Measurements from ENCODE around the gene PLEKHA7.
"Not testable (repeated sequence)": the region's sequence is repeated elsewhere in the genome, so short reads cannot be mapped to it uniquely, and the experiment has no call there.

PLEKHA7 gene

DNA sequence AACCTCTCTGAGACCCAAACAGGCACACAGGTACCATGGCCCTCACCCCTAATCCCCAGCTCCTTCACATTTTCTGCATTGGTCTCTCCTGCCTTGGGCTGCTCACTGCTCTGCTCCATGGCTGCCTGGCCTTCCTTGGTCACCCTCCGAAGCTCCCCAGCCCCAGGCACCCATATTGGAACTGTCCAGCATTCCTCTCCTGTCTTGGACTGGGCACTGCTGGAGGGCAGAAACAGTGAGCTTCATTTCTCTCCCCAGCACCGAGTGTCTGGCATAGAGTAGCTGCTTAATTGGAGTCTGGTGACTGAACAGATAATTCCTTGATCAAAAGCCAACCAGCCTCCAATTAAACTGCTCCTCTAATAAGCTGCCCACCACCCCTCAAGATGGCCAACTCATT, 13.2 kb downstream of the PLEKHA7 start:
- TF ChIP-seq CTCF (IDR thresholded peaks at IDR 0.05; ENCODE audit: low read depth, low read length, missing control alignments), result no peak
- in situ Hi-C loops (cut with HindIII; ENCODE audit: low pct_ligation_motif_present, low sequenced_read_pairs), result no loop called here
- Histone ChIP-seq H3K27me3 (replicated peaks) (no peaks in the 10 kb centered on the region), H3K4me3 (ENCODE audit: low read depth, low read length) (no peak overlapping the region), H3K27ac (no peak overlapping the region), H3K36me3 (replicated peaks) (no peaks in the 10 kb centered on the region)
- DNase-seq, result no peak

DNA sequence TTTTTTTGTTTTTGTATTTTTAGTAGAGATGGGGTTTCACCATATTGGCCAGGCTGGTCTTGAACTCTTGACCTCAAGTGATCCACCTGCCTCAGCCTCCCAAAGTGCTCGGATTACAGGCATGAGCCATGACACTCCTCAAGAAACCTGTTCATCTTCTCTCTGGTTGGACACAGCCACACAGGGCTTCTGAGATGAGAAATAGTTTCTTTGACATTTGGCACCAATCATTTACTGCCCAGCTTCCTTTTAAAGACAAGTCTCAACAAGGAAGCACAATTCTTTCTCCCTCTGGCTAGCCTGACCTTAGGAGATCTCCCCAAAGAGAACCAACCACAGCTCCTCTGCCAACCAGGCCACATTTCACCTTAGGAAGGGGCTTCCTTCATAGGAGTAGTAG, 14.0 kb downstream of the PLEKHA7 start:
- in situ Hi-C loops (cut with HindIII; ENCODE audit: low pct_ligation_motif_present, low sequenced_read_pairs); H3K36me3 ChIP-seq (replicated peaks); H3K27ac ChIP-seq; DNase-seq; H3K4me3 ChIP-seq (ENCODE audit: low read depth, low read length); H3K27me3 ChIP-seq (replicated peaks): not testable (repeated sequence)

GRCh38 chr11:16999116-16999515, 15.1 kb downstream of the PLEKHA7 start:
- Histone ChIP-seq H3K27ac (no peak overlapping the region), H3K36me3 (replicated peaks) (no peaks in the 10 kb centered on the region), H3K27me3 (replicated peaks) (no peaks in the 10 kb centered on the region), H3K4me3 (ENCODE audit: low read depth, low read length) (no peak overlapping the region)
- no peak for DNase-seq
- TF ChIP-seq CTCF (IDR thresholded peaks at IDR 0.05; ENCODE audit: low read depth, low read length, missing control alignments), result no peak
- in situ Hi-C loops (cut with HindIII; ENCODE audit: low pct_ligation_motif_present, low sequenced_read_pairs), result no loop called here

DNA sequence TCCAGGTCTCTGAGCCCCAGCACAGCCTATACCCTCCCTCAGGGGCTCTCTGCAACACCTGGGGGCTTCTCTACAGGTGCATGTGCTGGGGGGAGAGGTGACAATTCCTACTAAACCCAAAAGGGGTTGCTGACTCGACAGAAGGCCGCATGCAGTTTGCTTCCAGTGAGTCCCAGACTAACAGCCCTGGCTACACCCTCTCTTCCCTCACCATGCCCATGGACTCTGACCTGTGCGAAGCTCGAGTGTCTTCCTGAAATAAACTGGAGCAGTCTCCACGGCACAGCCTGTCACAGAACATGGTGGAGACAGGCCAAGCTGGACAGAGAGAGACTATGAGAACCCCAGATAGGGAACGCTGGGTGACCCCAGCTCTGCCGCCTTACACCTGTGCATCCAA, 16.6 kb downstream of the PLEKHA7 start:
- DNase-seq, result no peak
- Histone ChIP-seq H3K4me3 (ENCODE audit: low read depth, low read length) (no peak overlapping the region), H3K27me3 (replicated peaks) (no peaks in the 10 kb centered on the region), H3K36me3 (replicated peaks) (no peaks in the 10 kb centered on the region), H3K27ac (no peak overlapping the region)
- no peak for TF ChIP-seq CTCF (IDR thresholded peaks at IDR 0.05; ENCODE audit: low read depth, low read length, missing control alignments)
- in situ Hi-C loops (cut with HindIII; ENCODE audit: low pct_ligation_motif_present, low sequenced_read_pairs), result no loop called here

DNA sequence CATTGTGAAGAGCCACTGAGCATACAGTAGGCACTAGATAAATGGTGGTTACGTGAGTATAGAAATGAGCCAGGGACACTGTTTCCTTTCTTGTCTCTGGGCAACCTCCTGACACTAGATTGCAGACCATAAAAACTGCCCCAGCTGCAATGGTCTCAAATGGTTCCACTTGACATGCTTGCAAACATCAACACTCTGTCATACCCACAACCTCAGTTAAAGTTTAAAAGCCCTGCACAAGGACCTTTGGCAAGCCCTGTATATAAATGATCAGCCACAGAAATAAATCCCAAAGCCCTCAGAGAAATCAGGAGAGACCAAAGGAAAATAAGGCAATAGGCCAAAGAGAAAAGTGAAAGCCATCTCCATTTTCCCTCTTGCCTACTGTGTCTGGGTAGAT, 20.7 kb downstream of the PLEKHA7 start:
- Histone ChIP-seq H3K36me3 (replicated peaks) (no peaks in the 10 kb centered on the region), H3K4me3 (ENCODE audit: low read depth, low read length) (no peak overlapping the region), H3K27me3 (replicated peaks) (no peaks in the 10 kb centered on the region), H3K27ac (no peak overlapping the region)
- TF ChIP-seq CTCF (IDR thresholded peaks at IDR 0.05; ENCODE audit: low read depth, low read length, missing control alignments), result no peak
- DNase-seq, result no peak
- in situ Hi-C loops (cut with HindIII; ENCODE audit: low pct_ligation_motif_present, low sequenced_read_pairs), result no loop called here

DNA sequence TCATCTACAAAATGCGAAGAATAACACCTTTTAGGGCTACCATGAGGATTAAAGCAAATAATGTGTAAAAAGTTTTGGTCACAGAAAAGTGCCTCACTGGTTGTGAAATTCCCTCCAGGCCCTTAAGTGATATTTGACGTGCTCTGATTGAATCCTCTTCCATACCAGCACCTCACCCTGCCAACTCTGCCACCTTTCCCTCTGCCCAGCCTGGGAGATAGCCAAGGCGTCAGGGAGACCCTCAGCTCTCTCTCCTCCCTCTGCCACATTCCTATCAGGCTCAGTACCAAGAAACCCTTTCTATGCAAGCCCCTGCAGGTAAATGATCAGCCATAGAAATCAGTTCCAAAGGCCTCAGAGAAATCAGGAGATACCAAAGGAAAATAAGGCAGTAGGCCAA, 21.4 kb downstream of the PLEKHA7 start:
- no peaks in the 10 kb centered on the region for H3K36me3 ChIP-seq (replicated peaks)
- H3K27me3 ChIP-seq (replicated peaks), result no peaks in the 10 kb centered on the region
- no peak overlapping the region for H3K4me3 ChIP-seq (ENCODE audit: low read depth, low read length)
- no peak overlapping the region for H3K27ac ChIP-seq
- no peak for DNase-seq
- in situ Hi-C loops (cut with HindIII; ENCODE audit: low pct_ligation_motif_present, low sequenced_read_pairs), result no loop called here
- no peak for TF ChIP-seq CTCF (IDR thresholded peaks at IDR 0.05; ENCODE audit: low read depth, low read length, missing control alignments)
